Upper lobe of left lung (tissue), 6 donors: ENCODE results near the gene C1QTNF12. TPM values are rescaled to one million over a fixed set of nuclear protein-coding genes. Genes with fewer than 3 reads are reported as not detected.
A peak's percentile ranks its signal among the peaks of the same experiment; 100 is the strongest.

ENCODE experiments used
- ATAC-seq, 2 donors: fragments of 200-7000 bp; cut with Tn5 transposase; one replicate each; pipeline ENCODE4 v1.9.1; 2022; ENCODE audit warnings: mild to moderate bottlenecking in 2 of 2, moderate library complexity in 2 of 2; ENCODE audit not compliant: low FRiP score in 2 of 2
- DNase-seq, 2 donors: peaks; one replicate each; pipeline ENCODE4 v3.0.0-alpha.2; 2019 to 2020
- H3K27ac ChIP-seq, 4 donors: fragments of 200-600 bp; sonication (generic); one replicate each; pipeline ENCODE4 v1.5.1; 2016 to 2019
- H3K27me3 ChIP-seq, 4 donors: fragments of 200-600 bp; sonication (generic); one replicate each; pipeline ENCODE4 v1.5.1; 2017 to 2019
- H3K36me3 ChIP-seq, 4 donors: fragments of 200-600 bp; sonication (generic); one replicate each; pipeline ENCODE4 v1.5.1; 2016 to 2019
- H3K4me1 ChIP-seq, 4 donors: fragments of 200-600 bp; sonication (generic); one replicate each; pipeline ENCODE4 v1.5.1; 2018 to 2019
- H3K4me3 ChIP-seq, 4 donors: fragments of 200-600 bp; sonication (generic); one replicate each; pipeline ENCODE4 v1.5.1; 2017 to 2019; ENCODE audit warnings: mild to moderate bottlenecking in 2 of 4, moderate library complexity in 1 of 4
- H3K9me3 ChIP-seq, 4 donors: fragments of 200-600 bp; sonication (generic); one replicate each; pipeline ENCODE4 v1.5.1; 2018 to 2019
- CTCF ChIP-seq, 6 experiments: fragments of 450-650 bp in 4 of 6; fragments of 200-600 bp in 2 of 6; sonication (generic) in 2 of 6; IDR thresholded peaks; one replicate each; pipeline ENCODE4 v1.5.1; 2016 to 2019; ENCODE audit warnings: antibody characterized with exemption in 6 of 6
- EP300 ChIP-seq, 4 donors: sonication (generic); formaldehyde crosslinking; IDR thresholded peaks; one replicate each; pipeline ENCODE4 v1.5.1; 2017; ENCODE audit warnings: antibody characterized with exemption in 4 of 4, control low read depth in 2 of 4
- POLR2A ChIP-seq, 4 donors: fragments of 450-650 bp; IDR thresholded peaks; one replicate each; pipeline ENCODE4 v1.5.1; 2016 to 2017; ENCODE audit warnings: antibody characterized with exemption in 4 of 4, mild to moderate bottlenecking in 2 of 4
- POLR2AphosphoS5 ChIP-seq, 2 donors: sonication (generic); formaldehyde crosslinking; IDR thresholded peaks; one replicate each; pipeline ENCODE4 v1.5.1; 2017; ENCODE audit warnings: antibody characterized with exemption in 2 of 2
- WGBS, 2 donors: methylation state at CpG; one replicate each; pipeline ENCODE4 v1.1.5; 2017 to 2018; 5-methylcytosine and 5-hydroxymethylcytosine counted together
- total RNA-seq, 6 donors: library from RNA; depleted of rRNA in 4 of 6; stranded (reverse); fragments of >200 nt in 4 of 6; gene quantifications; one replicate each; pipeline versions ENCODE4 v1.1.0 to v1.2.1, GENCODE V29; 2016 to 2021
- donor health status: DM: no; HTN: no; CAD: no; lungs with moderate emphysema.
- donor health status: DM: no; HTN: yes; CAD: no; lungs with severe emphysema.

The C1QTNF12 gene
- 1 to 10 TPM in 4 of 6 donors, not detected in 2; 1.9 to 6.3 (median 2.8) TPM for total RNA-seq

GRCh38 chr1:1246577-1247340, at the start of gene C1QTNF12:
Gene C1QTNF12, minus strand, starts transcription at chr1:1246722. Its CDS starts 32 bp downstream, at chr1:1246690.
- no peak for TF ChIP-seq POLR2AphosphoS5 (IDR thresholded peaks at IDR 0.05)
- no peak for TF ChIP-seq CTCF (IDR thresholded peaks at IDR 0.05)
- TF ChIP-seq EP300 (IDR thresholded peaks at IDR 0.05): no peak
- no peak for TF ChIP-seq POLR2A (IDR thresholded peaks at IDR 0.05)
- DNase-seq (peak in 1 of 2 donors; percentile 84), ATAC-seq (peak in 1 of 2 donors; percentile 34)
- no peak within 1 kb of the TSS for H3K4me3 ChIP-seq
- peaks cover 0 to 25% (median 12%) of the 10 kb centered on the region in 4 donors for H3K27me3 ChIP-seq
- 9 to 33% methylated on average over 4 to 47 of the region's 74 CpGs for WGBS, 2 donors
- H3K4me1 ChIP-seq: peaks cover 5 to 23% (median 9%) of the 10 kb centered on the region in 4 donors
- H3K27ac ChIP-seq: no peak within 1 kb of the TSS
- H3K9me3 ChIP-seq: no peaks in the 10 kb centered on the region
- peaks cover 0 to 2% (median 0%) of the 10 kb centered on the region in 4 donors for H3K36me3 ChIP-seq

GRCh38 chr1:1295154-1295923, 48.8 kb upstream of the C1QTNF12 start:
- Histone ChIP-seq H3K27ac (no peak overlapping the region), H3K4me1 (peaks cover 0 to 14% (median 9%) of the 10 kb centered on the region in 4 donors), H3K9me3 (no peaks in the 10 kb centered on the region), H3K36me3 (peaks cover 0 to 43% (median 16%) of the 10 kb centered on the region in 4 donors), H3K27me3 (peaks cover 0 to 3% (median 0%) of the 10 kb centered on the region in 4 donors), H3K4me3 (no peak overlapping the region)
- no peak for TF ChIP-seq POLR2AphosphoS5 (IDR thresholded peaks at IDR 0.05)
- TF ChIP-seq EP300 (IDR thresholded peaks at IDR 0.05): no peak
- TF ChIP-seq POLR2A (IDR thresholded peaks at IDR 0.05): no peak
- TF ChIP-seq CTCF (IDR thresholded peaks at IDR 0.05): no peak
- WGBS, 2 donors: 95 to 98% methylated on average over 14 to 31 of the region's 35 CpGs
- peak in 1 of 2 donors; percentile 78 for DNase-seq
- ATAC-seq: no peak

- DNase-seq (peak in 1 of 2 donors; percentile 79), ATAC-seq (no peak)
- Histone ChIP-seq H3K9me3 (no peaks in the 10 kb centered on the region), H3K27ac (no peak overlapping the region), H3K4me1 (peaks cover 0 to 14% (median 9%) of the 10 kb centered on the region in 4 donors), H3K4me3 (no peak overlapping the region), H3K27me3 (peaks cover 0 to 3% (median 0%) of the 10 kb centered on the region in 4 donors), H3K36me3 (peaks cover 0 to 43% (median 16%) of the 10 kb centered on the region in 4 donors)
- no peak for TF ChIP-seq POLR2AphosphoS5 (IDR thresholded peaks at IDR 0.05)
- WGBS, 2 donors: 93 to 97% methylated on average over 21 to 52 of the region's 58 CpGs
Observed at GRCh38 chr1:1294250-1294890, 47.8 kb upstream of the C1QTNF12 start.

GRCh38 chr1:1293263-1294249, 47.0 kb upstream of the C1QTNF12 start:
- ATAC-seq: no peak
- H3K4me3 ChIP-seq: no peak overlapping the region
- no peaks in the 10 kb centered on the region for H3K9me3 ChIP-seq
- H3K36me3 ChIP-seq: peaks cover 0 to 43% (median 16%) of the 10 kb centered on the region in 4 donors
- peaks cover 0 to 14% (median 9%) of the 10 kb centered on the region in 4 donors for H3K4me1 ChIP-seq
- peaks cover 0 to 3% (median 0%) of the 10 kb centered on the region in 4 donors for H3K27me3 ChIP-seq
- H3K27ac ChIP-seq: no peak overlapping the region
- WGBS, 2 donors: 87 to 98% methylated on average over 12 to 38 of the region's 94 CpGs
- no peak for TF ChIP-seq POLR2A (IDR thresholded peaks at IDR 0.05)
- DNase-seq: peak in 1 of 2 donors; percentile 86

GRCh38 chr1:1292851-1293250, 46.3 kb upstream of the C1QTNF12 start:
- Histone ChIP-seq H3K27ac (no peak overlapping the region), H3K9me3 (no peaks in the 10 kb centered on the region), H3K36me3 (peaks cover 0 to 40% (median 15%) of the 10 kb centered on the region in 4 donors), H3K4me3 (no peak overlapping the region), H3K27me3 (peaks cover 0 to 3% (median 0%) of the 10 kb centered on the region in 4 donors), H3K4me1 (peaks cover 0 to 14% (median 9%) of the 10 kb centered on the region in 4 donors)
- no peak for ATAC-seq
- WGBS, 2 donors: 90 to 95% methylated on average over 7 to 18 of the region's 18 CpGs
- peak in 1 of 2 donors; percentile 84 for DNase-seq
- TF ChIP-seq POLR2A (IDR thresholded peaks at IDR 0.05) (no peak), POLR2AphosphoS5 (IDR thresholded peaks at IDR 0.05) (no peak), EP300 (IDR thresholded peaks at IDR 0.05) (no peak), CTCF (IDR thresholded peaks at IDR 0.05) (no peak)
